GM23338 (cell line): Measurements from ENCODE around the gene NOX5. TPM values are rescaled to one million over a fixed set of nuclear protein-coding genes. Genes with fewer than 3 reads are reported as not detected.

Source experiments
- ATAC-seq: fragments of 200-7000 bp; cut with Tn5 transposase; 3 replicates; pipeline ENCODE4 v1.9.1; 2020
- DNase-seq: peaks from one replicate; pipeline ENCODE4 v3.0.0-alpha.2; 2015; ENCODE audit warnings: low spot score
- H2AFZ ChIP-seq: fragments of 200-600 bp; sonication (generic); 2 replicates; pipeline ENCODE4 v1.8.0; 2016; ENCODE audit warnings: antibody characterized with exemption, mild to moderate bottlenecking, moderate library complexity
- H3F3A ChIP-seq: fragments of 200-600 bp; sonication (generic); replicated peaks from 2 replicates; pipeline ENCODE4 v1.8.0; 2017; ENCODE audit warnings: antibody characterized with exemption, mixed run types, low read depth
- H3K27ac ChIP-seq: fragments of 200-600 bp; sonication (generic); 2 replicates; pipeline ENCODE4 v1.6.1; 2016; ENCODE audit warnings: low read depth
- H3K27me3 ChIP-seq: fragments of 200-600 bp; sonication (generic); 2 replicates; pipeline ENCODE4 v1.8.0; 2016; ENCODE audit warnings: mild to moderate bottlenecking, mixed run types, moderate library complexity; ENCODE audit not compliant: insufficient read depth
- H3K36me3 ChIP-seq: fragments of 200-600 bp; sonication (generic); 2 replicates; pipeline ENCODE4 v1.8.0; 2016; ENCODE audit warnings: mild to moderate bottlenecking; ENCODE audit not compliant: insufficient read depth
- H3K4me1 ChIP-seq: fragments of 200-600 bp; sonication (generic); 2 replicates; pipeline ENCODE4 v1.8.0; 2016; ENCODE audit warnings: mild to moderate bottlenecking, moderate library complexity; ENCODE audit not compliant: insufficient read depth
- H3K4me2 ChIP-seq: fragments of 200-600 bp; sonication (generic); 2 replicates; pipeline ENCODE4 v1.7.1; 2017; ENCODE audit warnings: mixed run types
- H3K4me3 ChIP-seq: fragments of 200-600 bp; sonication (generic); 2 replicates; pipeline ENCODE4 v1.6.1; 2016; ENCODE audit warnings: mixed run types
- H3K79me2 ChIP-seq: fragments of 200-600 bp; sonication (generic); replicated peaks from 2 replicates; pipeline ENCODE4 v1.8.0; 2017; ENCODE audit warnings: mild to moderate bottlenecking; ENCODE audit not compliant: insufficient read depth
- H3K9me2 ChIP-seq: fragments of 200-600 bp; sonication (generic); 2 replicates; pipeline ENCODE4 v1.8.0; 2017; ENCODE audit not compliant: insufficient read depth
- H4K20me1 ChIP-seq: fragments of 200-600 bp; sonication (generic); replicated peaks from 2 replicates; pipeline ENCODE4 v1.8.0; 2017; ENCODE audit warnings: mild to moderate bottlenecking; ENCODE audit not compliant: insufficient read depth
- H3K27ac Mint-ChIP-seq: 2 replicates; pipeline ENCODE4 v1.8.0; 2020; ENCODE audit warnings: inconsistent platforms, mild to moderate bottlenecking, moderate library complexity, mixed read lengths
- H3K27me3 Mint-ChIP-seq: 3 replicates; pipeline ENCODE4 v1.8.0; 2022; ENCODE audit warnings: low read depth, mild to moderate bottlenecking, moderate library complexity, mixed read lengths, inconsistent platforms; ENCODE audit not compliant: insufficient read depth, poor library complexity
- H3K36me3 Mint-ChIP-seq: 3 replicates; pipeline ENCODE4 v1.8.0; 2021; ENCODE audit warnings: low read depth, mild to moderate bottlenecking, inconsistent platforms, moderate library complexity, mixed read lengths
- H3K4me1 Mint-ChIP-seq: 3 replicates; pipeline ENCODE4 v1.8.0; 2020; ENCODE audit warnings: mild to moderate bottlenecking, inconsistent platforms, mixed read lengths
- H3K4me3 Mint-ChIP-seq: 3 replicates; pipeline ENCODE4 v1.8.0; 2021; ENCODE audit warnings: moderate library complexity, mild to moderate bottlenecking, inconsistent platforms, mixed read lengths
- H3K9me3 Mint-ChIP-seq: 3 replicates; pipeline ENCODE4 v1.8.0; 2020; ENCODE audit warnings: moderate library complexity, mild to moderate bottlenecking, inconsistent platforms, mixed read lengths
- CREB1 ChIP-seq: fragments of 250-450 bp; sonication (Bioruptor Pico); IDR thresholded peaks from 2 replicates; pipeline ENCODE4 v1.5.0; 2020; ENCODE audit warnings: low read depth, mild to moderate bottlenecking, moderate library complexity
- CTCF ChIP-seq, 2 experiments: fragments of 200-600 bp in 1 of 2; sonication (generic) in 1 of 2; conservative IDR thresholded peaks; 2 replicates each; pipeline versions ENCODE4 v1.5.1 to v1.6.1; 2016 to 2017; ENCODE audit warnings: antibody characterized with exemption in 2 of 2, low read depth in 2 of 2, mild to moderate bottlenecking in 2 of 2, moderate library complexity in 1 of 2
- ETS1 ChIP-seq: IDR thresholded peaks from 2 replicates; pipeline ENCODE4 v1.6.1; 2016; ENCODE audit warnings: antibody characterized with exemption
- NANOG ChIP-seq: IDR thresholded peaks from 2 replicates; pipeline ENCODE4 v1.6.1; 2016; ENCODE audit warnings: antibody characterized with exemption, borderline replicate concordance
- POLR2AphosphoS5 ChIP-seq: IDR thresholded peaks from 2 replicates; pipeline ENCODE4 v1.6.1; 2016; ENCODE audit warnings: antibody characterized with exemption, low read depth
- ZNF331 ChIP-seq: fragments of 250-450 bp; sonication (Bioruptor Pico); IDR thresholded peaks from 2 replicates; pipeline ENCODE4 v1.5.0; 2020; ENCODE audit warnings: low read depth, mild to moderate bottlenecking, moderate library complexity
- polyA plus RNA-seq: library from polyadenylated mRNA; unstranded; fragments of >200 nt; fragmentation: Nextera tagmentation; extraction: Ambion mirVana; gene quantifications from 2 replicates; pipeline ENCODE4 v1.2.1, GENCODE V29; 2016
- total RNA-seq: library from RNA; depleted of rRNA; stranded (reverse); fragments of >200 nt; shearing (Covaris generic); gene quantifications from 2 replicates; pipeline ENCODE4 v1.2.3, GENCODE V29; 2014
- TF ChIP-seq, protein P1 (sequence below): IDR thresholded peaks from one replicate; pipeline ENCODE4 v1.6.1; 2018; ENCODE audit warnings: antibody characterized with exemption; ENCODE audit not compliant: unreplicated experiment
- TF ChIP-seq, protein P2 (sequence below): fragments of 250-450 bp; sonication (Bioruptor Pico); IDR thresholded peaks from 2 replicates; pipeline ENCODE4 v1.5.0; 2020; ENCODE audit warnings: mild to moderate bottlenecking, moderate library complexity

NOX5 gene
- total and polyA plus RNA-seq, 2 experiments from 2014 or later: 0.03 TPM; not detected in 1

- TF ChIP-seq, protein P1, sequence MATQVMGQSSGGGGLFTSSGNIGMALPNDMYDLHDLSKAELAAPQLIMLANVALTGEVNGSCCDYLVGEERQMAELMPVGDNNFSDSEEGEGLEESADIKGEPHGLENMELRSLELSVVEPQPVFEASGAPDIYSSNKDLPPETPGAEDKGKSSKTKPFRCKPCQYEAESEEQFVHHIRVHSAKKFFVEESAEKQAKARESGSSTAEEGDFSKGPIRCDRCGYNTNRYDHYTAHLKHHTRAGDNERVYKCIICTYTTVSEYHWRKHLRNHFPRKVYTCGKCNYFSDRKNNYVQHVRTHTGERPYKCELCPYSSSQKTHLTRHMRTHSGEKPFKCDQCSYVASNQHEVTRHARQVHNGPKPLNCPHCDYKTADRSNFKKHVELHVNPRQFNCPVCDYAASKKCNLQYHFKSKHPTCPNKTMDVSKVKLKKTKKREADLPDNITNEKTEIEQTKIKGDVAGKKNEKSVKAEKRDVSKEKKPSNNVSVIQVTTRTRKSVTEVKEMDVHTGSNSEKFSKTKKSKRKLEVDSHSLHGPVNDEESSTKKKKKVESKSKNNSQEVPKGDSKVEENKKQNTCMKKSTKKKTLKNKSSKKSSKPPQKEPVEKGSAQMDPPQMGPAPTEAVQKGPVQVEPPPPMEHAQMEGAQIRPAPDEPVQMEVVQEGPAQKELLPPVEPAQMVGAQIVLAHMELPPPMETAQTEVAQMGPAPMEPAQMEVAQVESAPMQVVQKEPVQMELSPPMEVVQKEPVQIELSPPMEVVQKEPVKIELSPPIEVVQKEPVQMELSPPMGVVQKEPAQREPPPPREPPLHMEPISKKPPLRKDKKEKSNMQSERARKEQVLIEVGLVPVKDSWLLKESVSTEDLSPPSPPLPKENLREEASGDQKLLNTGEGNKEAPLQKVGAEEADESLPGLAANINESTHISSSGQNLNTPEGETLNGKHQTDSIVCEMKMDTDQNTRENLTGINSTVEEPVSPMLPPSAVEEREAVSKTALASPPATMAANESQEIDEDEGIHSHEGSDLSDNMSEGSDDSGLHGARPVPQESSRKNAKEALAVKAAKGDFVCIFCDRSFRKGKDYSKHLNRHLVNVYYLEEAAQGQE: no peak
- TF ChIP-seq ZNF331 (CRISPR knock-in tag) (no peak), ETS1 (no peak), CTCF (conservative IDR thresholded peaks at IDR 0.05; ENCODE audit: low read depth in 2 of 2) (no peak), POLR2AphosphoS5 (no peak), CREB1 (CRISPR knock-in tag) (no peak), NANOG (no peak)
- TF ChIP-seq, protein P2, sequence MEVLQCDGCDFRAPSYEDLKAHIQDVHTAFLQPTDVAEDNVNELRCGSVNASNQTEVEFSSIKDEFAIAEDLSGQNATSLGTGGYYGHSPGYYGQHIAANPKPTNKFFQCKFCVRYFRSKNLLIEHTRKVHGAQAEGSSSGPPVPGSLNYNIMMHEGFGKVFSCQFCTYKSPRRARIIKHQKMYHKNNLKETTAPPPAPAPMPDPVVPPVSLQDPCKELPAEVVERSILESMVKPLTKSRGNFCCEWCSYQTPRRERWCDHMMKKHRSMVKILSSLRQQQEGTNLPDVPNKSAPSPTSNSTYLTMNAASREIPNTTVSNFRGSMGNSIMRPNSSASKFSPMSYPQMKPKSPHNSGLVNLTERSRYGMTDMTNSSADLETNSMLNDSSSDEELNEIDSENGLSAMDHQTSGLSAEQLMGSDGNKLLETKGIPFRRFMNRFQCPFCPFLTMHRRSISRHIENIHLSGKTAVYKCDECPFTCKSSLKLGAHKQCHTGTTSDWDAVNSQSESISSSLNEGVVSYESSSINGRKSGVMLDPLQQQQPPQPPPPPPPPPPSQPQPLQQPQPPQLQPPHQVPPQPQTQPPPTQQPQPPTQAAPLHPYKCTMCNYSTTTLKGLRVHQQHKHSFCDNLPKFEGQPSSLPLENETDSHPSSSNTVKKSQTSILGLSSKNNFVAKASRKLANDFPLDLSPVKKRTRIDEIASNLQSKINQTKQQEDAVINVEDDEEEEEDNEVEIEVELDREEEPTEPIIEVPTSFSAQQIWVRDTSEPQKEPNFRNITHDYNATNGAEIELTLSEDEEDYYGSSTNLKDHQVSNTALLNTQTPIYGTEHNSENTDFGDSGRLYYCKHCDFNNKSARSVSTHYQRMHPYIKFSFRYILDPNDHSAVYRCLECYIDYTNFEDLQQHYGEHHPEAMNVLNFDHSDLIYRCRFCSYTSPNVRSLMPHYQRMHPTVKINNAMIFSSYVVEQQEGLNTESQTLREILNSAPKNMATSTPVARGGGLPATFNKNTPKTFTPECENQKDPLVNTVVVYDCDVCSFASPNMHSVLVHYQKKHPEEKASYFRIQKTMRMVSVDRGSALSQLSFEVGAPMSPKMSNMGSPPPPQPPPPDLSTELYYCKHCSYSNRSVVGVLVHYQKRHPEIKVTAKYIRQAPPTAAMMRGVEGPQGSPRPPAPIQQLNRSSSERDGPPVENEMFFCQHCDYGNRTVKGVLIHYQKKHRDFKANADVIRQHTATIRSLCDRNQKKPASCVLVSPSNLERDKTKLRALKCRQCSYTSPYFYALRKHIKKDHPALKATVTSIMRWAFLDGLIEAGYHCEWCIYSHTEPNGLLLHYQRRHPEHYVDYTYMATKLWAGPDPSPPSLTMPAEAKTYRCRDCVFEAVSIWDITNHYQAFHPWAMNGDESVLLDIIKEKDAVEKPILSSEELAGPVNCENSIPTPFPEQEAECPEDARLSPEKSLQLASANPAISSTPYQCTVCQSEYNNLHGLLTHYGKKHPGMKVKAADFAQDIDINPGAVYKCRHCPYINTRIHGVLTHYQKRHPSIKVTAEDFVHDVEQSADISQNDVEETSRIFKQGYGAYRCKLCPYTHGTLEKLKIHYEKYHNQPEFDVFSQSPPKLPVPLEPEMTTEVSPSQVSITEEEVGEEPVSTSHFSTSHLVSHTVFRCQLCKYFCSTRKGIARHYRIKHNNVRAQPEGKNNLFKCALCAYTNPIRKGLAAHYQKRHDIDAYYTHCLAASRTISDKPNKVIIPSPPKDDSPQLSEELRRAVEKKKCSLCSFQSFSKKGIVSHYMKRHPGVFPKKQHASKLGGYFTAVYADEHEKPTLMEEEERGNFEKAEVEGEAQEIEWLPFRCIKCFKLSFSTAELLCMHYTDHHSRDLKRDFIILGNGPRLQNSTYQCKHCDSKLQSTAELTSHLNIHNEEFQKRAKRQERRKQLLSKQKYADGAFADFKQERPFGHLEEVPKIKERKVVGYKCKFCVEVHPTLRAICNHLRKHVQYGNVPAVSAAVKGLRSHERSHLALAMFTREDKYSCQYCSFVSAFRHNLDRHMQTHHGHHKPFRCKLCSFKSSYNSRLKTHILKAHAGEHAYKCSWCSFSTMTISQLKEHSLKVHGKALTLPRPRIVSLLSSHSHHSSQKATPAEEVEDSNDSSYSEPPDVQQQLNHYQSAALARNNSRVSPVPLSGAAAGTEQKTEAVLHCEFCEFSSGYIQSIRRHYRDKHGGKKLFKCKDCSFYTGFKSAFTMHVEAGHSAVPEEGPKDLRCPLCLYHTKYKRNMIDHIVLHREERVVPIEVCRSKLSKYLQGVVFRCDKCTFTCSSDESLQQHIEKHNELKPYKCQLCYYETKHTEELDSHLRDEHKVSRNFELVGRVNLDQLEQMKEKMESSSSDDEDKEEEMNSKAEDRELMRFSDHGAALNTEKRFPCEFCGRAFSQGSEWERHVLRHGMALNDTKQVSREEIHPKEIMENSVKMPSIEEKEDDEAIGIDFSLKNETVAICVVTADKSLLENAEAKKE (CRISPR knock-in tag): no peak
- no peaks in the 10 kb centered on the region for H3K9me3 Mint-ChIP-seq
- H3K36me3 ChIP-seq: no peaks in the 10 kb centered on the region
- no peaks in the 10 kb centered on the region for H3K4me1 ChIP-seq
- H3K4me1 Mint-ChIP-seq: peaks cover 13% of the 10 kb centered on the region
- no peak overlapping the region for H3K27ac Mint-ChIP-seq
- ATAC-seq: no peak
- no peaks in the 10 kb centered on the region for H3K79me2 ChIP-seq
- H4K20me1 ChIP-seq: no peaks in the 10 kb centered on the region; the same call in 1 of the 2 replicates
- no peak overlapping the region for H3K4me3 Mint-ChIP-seq
- H3F3A ChIP-seq: no peaks in the 10 kb centered on the region; the same call in 1 of the 2 replicates
- H3K27me3 ChIP-seq: peaks cover 9% of the 10 kb centered on the region; the same call in 1 of the 2 replicates
- H3K4me2 ChIP-seq: no peak overlapping the region
- no peaks in the 10 kb centered on the region for H3K36me3 Mint-ChIP-seq
- H3K9me2 ChIP-seq: peaks cover 6% of the 10 kb centered on the region
- no peak for DNase-seq
- H3K4me3 ChIP-seq: no peak overlapping the region
- peaks cover 12% of the 10 kb centered on the region for H3K27me3 Mint-ChIP-seq
- no peak overlapping the region for H3K27ac ChIP-seq
- H2AFZ ChIP-seq: no peak overlapping the region
Observed at GRCh38 chr15:69027976-69028518, 13.6 kb downstream of the NOX5 start.
